GM19035 (cell line): ENCODE measurements around the gene CEP164.
"Not testable (repeated sequence)": the region's sequence is repeated elsewhere in the genome, so short reads cannot be mapped to it uniquely, and the experiment has no call there.

Experiments used
- ATAC-seq: cut with Tn5 transposase; IDR thresholded peaks from one replicate; pipeline ENCODE4 v1.9.1; 2021; ENCODE audit not compliant: unreplicated experiment

The CEP164 gene

DNA sequence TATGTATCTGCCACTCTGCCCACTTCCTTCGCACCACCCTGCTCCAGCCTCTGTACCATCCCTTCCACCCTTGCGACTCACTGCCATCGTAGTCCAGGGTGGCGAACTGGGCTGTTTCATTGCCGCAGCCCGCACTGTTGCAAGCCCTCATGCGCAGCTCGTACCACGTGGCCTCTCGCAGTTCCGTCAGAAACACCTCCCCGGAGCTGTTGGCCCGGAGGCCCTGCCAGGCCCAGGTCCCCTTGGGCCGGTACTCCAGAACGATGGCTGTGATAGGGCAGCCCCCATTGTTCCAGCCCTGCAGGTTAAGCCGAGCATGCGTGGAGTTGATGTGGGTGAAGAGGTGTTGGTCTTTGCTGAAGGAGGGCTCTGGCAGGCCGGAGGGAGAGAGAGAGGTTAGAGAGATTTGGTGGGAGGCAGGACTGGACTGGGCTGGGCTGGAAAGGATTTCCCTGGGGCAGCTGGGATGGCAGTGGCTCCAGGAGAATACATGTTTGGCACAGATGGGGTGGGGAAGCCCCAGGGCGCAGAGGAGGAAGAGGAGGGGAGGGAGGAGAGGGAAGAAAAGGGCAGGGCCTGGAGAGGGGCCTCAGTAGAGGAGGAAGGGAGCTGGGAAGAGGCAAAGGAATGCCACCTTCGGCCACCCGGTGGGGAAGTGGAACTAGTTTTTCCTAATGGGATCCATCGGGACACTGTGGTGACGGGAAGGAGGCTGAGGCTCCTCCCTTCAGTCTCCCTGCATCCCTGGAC, 109.6 kb downstream of the CEP164 start:
- ATAC-seq, result no peak

DNA sequence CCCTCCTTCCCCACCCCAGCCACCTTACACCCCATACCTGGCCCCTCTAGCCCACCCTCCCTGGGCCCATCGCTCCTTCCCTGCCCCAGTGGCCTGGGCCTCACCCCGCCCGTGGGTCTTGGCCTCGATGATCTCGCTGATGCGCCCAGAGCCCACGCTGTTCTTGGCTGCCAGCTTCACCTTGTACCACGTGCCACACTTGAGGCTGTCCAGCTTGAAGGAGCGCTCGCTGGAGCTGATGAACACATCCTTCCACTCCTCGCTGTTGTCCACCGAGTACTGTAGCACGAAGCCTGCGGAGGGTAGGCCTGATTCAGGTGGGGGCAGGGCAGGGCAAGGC, 110.1 kb downstream of the CEP164 start:
- ATAC-seq, result no peak

DNA sequence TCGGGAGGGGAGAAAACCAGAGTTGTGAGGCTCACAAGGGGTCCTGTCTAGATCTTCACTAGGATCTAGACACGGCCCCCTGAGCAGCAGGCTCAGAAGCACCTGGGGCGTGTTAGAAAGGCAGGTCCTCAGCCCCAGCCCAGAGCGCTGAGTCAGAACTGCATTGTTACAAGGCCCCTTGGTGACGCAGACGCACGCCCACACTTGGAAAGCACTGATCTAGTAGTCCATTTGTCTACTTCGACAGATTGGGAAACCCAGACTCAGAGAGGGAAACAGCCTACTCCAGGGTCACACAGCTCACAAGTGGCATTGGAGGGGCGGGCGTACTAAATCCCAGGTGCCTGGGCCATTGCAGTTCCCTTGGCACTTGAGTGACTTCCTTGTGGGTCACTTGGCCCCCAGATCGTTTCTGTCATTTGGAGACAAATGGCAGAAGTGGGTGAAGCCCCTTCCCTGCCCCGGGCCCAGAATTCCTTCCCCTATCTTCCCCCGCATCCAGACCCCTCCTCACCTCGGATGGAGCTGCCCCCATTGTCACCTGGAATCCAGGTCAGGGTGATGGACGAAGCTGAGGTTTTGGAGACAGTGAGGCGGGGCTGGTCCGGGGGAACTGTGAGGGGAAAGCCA, 110.8 kb downstream of the CEP164 start:
- peak; percentile 51 for ATAC-seq

DNA sequence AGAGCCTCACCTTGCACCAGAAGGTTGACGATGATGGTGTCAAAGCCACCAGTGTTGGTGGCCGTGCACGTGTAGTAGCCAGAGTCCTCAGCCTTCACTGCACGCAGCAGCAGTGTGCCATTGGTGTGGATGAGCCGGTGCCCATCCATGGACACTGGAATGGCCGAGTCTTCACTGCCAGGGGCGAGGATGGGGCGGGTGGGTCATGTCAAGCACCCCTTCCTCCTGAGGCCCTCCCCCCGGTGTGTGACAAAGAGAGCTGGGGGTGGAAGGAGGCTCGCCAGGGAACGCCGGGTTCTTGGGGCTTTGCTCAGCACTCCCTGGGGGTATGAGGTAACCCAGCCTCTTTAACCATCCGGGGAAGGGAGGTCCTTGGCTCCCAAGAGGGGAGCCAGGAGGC, 111.6 kb downstream of the CEP164 start:
- ATAC-seq, result no peak

DNA sequence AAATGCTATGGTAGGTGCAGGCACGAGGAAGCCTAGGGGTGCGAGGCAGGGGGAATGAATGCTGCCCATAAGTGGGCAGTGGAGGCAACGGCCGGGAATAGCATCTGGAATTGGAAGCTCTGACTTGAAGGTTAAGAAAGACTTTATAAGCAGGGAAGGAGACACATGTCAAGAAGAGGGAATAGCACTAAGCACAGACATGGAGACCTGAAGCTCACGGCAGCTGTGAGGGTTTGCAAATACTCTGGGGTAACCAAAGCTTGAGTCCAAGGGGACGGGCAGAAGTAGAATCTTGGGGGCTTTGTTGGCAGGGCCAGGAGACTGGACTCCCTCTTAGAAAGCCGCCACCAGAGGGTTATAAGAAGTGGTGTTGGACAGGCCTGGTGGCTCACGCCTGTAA, 112.6 kb downstream of the CEP164 start:
- ATAC-seq, result no peak

DNA sequence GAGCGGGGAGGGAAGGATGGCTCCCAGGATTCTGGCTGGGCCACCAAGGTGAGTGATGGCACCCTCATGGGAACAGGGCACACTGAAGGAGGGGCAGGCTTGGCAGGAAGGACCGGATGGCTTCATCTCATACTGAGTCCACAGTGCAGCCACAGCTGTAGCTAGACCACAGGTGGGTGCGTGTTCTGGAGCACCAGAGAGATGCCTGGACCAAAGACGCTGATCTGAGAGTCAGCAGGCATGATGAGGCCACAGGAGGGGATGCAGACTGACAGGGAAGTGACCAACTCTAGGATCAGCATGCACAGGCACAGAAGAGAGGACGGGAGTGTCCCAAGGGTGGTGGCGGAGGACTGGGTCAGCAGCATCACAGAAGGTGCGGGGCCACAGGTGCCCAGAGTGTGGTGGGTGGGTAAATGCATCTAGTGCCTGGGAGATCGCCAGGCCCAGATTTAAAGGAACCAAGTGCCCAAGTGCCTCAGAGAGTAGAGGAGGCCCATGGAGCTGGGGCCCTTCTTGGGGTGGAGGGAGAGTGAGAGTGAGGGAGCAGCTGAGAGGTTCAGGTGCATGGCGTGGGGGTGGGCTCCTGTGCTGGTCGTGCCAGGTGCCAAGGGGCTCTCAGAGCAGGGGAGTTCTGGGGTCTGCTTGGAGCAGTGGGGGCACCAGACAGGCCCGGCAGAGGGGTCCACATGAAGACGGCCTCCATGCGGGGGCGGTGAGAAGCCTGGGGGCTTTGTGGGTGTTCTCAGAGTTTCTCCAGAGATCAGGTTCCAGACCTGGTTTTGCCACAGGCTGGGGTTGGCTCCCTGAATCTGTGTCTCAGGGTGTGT, 113.7 kb downstream of the CEP164 start:
- ATAC-seq, result no peak

DNA sequence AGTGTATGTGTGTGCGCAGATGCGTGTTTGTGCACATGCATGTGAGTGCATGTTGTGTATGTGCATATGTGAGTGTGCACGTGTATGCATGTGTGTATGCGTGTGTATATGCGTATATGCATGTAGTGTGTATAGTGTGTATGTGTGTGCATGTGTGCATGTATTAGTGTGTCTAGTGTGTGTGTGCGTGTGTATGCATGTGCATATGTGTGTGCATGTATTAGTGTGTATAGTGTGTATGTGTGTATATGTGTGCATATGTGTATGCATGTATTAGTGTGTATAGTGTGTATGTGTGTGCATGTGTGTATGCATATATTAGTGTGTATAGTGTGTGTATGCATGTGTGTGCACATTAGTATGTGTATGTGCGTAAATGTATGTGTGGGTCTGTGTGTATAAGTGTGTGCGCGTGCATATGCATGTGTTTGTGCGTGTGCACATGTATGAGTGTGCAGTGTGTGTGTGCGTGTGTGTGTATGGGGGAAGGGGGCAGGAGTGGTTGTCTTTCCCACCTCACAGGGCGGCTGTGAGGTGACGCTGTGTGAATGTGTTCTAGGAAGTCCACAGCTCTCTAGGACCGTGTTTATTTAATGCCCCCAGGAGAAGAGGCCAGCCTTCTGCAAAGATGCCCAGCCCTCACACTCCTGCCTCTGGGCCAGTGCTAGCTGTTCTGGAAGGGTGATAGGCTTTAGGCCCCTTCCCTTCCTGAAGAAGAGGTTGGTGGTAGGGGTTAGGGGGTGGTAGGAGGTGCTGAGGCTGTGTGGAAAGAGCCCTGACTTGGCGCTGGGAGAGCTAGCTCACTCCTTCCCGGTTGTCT, 114.6 kb downstream of the CEP164 start:
- no peak for ATAC-seq

DNA sequence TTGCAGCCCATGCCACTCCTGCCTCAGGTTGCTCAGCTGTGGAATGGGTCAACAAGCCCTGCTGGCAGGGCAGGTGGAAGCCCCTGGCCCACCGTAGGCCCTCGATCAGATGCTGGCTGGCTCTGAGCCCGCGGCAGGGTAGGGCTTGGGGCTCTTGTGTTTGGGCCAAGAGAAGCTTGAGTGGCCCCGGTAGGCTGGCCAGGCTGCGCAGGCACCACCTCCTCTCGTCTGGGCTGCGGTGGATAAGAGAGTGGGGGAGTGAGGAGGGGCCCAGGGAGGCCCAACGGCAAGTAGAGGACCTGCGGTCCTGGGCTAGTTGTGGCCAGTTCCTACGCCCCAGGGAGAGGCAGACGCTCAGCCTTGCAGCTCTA, 115.2 kb downstream of the CEP164 start:
- ATAC-seq, result no peak

DNA sequence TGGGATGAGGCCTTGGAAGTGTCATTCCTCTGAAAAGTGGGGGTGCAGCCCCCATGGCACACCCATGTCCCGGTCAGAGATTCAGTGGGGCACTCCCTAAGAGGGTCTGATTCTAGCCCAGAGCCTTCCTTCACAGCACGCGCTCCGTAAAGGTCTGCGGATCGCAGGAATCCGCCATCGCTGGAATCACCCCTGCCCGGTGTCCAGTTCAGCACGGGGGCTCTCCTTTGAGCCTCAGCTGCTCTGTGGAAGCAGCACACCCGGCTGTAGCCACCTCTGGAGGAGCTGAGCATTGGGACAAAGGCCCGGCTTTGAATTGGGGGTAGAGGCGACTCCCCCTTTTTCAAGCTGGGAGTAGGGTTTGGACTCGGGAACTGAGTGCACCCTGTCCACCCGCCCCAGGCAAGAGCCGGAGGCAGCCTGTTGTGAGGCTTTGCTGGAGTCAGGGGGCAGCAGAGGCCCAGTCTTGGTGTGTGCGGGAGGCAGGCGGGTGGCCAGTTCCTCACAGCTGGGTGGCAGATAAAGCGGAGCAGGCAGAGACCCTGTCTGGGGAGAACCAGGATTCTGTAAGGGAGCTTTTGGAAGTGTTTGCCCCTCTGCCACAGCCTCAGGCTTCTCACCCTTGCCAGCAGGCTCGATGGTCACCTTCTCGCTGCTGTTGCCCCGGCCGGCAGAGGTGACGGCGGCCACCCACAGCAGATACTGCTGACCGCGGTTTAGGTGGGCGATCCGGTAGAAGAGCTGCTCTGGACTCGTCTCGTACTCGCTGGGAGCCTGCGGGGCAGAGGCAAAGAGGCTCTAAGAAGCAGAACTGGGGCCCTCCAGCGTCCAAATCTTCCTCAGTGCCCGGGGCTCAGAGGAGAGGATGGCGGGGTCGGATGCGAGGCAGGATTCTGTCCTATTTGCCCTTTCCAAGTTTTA, 115.9 kb downstream of the CEP164 start:
- no peak for ATAC-seq

DNA sequence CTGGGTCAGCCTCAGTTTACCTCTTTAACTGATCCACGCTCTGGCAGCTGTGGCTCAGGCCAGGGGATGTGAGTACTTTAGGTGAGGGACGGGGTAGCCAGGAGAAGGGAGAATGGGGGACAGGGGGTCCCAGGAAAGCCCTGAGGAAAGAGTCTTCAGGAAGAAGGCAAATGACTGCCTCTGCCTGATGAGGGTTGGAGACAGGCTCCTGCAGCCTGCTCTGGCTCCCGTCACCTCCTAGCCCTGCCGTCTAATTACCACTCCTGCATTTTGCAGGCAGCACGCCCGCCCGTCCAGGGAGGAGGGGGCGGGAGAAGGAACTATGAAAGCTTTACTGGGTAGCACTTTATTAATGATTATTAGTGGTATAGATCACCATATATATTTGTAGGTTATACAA, 116.6 kb downstream of the CEP164 start:
- no peak for ATAC-seq

DNA sequence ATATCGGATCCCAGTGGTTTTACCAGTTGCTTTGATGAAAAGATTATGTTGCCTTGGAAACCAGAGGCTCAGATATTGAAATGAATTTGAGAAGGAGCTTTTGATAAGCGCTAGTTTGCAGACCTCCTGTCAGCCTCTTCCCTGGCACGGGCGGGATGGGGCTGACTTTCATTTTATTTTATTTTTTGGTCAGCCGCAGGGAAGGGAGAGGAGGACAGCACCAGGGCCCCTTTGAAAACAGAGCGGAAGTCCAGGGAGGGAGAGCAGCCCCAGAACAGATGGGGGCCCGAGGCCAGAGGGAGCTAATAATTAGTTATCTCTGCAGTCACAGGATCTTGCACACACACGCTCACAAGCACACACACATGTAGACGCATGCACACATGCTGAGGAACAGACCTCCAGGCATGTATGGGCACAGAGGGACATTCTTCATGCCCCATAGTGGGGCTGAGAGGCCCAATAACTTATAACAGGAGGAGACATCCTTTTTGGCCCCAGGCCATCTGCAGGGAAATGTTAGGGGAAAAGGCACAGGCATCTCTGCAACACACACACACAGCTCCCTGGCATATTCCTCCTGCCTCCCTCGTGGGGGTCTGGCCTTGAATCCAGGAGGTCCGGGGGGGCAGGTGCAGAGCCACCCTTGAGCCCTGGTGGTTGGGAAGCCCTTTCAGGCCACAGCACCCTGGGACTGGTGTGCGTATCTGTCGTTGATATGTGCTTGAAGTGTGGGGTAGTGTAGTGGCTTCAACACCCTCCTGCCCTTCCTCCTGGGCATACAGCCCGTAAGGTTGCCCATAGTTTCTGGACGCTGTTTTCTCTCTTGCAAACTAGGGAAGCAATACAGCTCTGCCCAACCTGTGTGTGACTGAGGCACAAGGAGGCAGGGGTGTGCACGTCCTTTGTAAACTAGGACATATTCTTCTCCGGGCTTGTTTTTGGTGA, 117.3 kb downstream of the CEP164 start:
- no peak for ATAC-seq

DNA sequence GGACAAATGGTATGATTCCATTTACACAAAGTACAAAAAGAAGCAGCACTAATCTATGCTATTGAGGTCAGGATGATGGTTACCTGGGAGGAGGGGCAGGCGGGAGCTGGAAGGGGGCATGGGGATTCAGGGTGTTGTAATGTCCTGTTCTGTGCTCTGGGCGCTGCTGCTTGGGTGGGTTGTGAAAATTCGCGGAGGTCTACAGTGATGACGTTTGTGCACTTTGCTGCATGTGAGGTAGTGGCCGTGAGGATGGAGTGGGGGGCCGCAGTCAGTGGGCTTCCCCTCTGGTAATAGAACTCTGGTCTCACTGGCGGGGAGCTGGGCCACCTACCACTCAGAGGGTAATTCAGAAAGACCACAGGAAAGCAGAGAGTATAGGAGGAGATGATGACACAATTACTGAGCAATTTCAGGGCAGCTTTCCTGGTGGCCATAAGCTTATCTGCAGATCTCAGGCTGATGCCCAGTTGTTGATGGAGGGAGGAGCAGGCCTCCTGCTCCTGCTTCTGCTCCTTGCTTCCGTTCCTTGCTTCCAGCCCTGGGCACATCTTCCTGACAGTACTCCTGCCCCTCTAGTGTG, 121.5 kb downstream of the CEP164 start:
- ATAC-seq, result no peak

DNA sequence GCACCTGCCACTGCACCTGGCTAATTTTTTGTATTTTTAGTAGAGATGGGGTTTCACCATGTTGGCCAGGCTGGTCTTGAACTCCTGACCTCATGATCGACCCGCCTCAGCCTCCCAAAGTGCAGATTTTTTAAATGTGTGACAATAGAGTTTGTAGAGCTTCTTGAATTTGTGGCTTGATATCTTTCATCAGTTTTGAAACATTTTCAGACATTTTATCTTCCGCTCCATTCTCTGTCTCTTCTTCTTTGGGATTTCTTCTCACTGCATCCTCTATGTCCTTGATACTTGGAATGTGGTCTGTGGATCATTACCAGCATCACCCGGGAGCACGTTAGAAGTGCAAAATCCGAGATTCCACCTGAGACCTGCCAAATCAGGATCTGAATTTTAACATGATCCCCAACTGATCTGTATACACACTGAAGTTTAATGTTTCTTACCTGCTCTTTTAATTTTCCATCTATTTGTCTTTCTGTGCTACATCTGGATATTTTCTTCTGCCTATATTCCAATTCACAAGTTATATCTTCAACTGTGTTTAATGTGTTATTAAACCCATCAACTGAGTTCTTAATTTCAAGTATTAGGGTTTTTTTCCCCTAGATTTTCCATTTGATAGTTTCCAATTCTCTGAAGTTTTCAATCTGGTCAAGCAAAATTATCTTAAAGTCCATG, 126.4 kb downstream of the CEP164 start:
- ATAC-seq, result no peak

DNA sequence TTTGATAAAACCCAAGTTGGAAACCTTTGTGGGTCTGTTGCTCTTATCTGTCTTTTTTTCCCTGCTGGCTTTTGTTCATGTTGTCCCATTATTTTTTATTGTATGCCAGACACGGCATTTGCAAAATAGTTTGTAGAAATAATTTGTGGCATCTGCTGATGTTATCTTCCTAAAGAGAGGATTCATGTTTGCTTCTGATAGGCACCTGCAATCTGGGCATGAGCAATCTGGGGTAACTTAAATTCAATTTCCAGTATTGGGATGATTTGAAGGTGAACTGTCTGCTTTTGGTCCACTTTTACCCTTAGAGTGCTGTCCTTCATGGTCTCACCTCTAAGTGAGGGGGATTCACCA, 126.9 kb downstream of the CEP164 start:
- ATAC-seq, result no peak

DNA sequence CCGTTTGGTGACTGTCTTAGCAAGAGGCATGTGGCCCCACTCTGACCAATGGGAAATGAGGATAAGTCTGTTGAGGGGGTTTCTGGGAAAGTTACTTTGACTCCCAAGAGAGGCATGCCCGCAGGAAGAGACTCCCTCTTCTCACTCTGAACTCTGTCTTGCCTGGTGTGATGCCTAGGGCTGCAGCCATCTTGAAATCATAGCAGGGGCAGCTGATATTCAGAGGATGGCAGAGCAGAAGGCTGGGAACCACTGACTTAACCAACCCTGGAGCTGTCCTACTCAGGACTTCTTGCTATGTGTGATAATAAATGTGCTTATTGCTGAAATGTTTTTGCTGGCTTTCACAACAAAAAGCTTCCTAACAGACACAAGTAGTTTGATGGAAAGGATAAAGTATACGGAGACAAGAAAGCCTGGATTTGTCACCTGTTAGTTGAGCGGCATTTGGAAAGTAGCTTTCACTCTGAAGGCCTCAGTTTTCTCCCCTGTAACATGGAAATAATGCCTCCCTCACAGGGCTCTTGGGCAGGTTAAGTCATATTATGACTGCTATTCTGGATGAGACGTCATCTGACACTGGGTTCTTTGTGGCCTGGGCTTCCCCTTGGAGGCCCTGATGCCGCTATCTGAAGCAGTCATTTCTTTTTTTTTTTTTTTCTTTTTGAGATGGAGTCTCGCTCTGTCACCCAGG, 128.5 kb downstream of the CEP164 start:
- peak; percentile 83 for ATAC-seq

DNA sequence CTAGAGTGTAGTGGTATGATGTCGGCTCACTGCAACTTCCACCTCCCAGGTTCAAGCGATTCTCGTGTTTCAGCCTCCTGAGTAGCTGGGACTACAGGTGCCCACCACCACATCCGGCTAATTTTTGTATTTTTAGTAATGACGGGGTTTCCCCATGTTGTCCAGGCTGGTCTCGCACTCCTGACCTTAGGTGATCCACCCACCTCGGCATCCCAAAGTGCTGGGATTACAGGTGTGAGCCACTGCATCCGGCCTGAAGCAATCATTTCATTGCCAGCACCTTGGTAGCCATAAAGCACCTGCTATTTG, 129.0 kb downstream of the CEP164 start:
- ATAC-seq, result not testable (repeated sequence)

DNA sequence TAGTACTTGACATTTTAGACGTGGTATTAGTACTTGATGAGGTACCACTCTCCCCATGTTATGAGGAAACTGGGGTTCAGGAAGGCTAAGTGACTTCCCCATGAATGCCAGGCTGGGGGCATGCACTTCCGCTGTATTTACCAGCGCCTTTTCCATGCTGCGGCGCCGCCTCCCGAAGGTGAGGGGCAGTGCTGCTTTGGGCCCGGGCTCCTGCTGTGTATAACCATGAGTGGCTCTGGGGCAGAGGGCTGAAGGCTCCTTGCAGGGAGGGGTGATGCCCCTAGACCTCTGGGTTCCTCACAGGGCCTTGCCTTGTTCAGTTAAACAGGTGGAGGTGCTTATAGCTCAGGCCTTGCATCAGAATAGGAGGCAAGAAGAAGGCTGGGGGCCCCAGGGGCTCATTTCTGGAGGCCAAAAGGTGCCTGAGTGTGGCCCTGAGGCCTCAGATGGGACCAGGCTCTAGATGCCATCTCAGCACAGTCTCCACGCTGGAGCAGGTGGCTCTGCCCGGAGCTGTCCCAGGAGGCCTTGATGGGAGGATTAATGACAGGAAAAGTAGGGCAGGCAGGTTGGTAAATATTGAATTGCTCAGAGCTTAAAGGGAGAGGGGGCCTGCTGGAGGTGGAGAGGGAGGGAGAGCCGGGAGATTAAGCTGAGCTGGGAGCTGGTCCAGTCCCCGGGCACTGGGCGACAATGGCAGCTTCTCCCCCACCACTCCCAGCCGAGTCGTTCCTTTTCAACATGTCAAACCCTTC, 129.6 kb downstream of the CEP164 start:
- ATAC-seq, result peak; percentile 6
